Peyer's patch (tissue), 4 donors: ENCODE measurements around the gene NAV2.

Source experiments
- CTCF ChIP-seq, 6 experiments: fragments of 450-650 bp in 4 of 6; fragments of 200-600 bp in 2 of 6; sonication (generic) in 1 of 6; IDR thresholded peaks; one replicate each; pipeline ENCODE4 v1.5.1; 2017 to 2019; ENCODE audit warnings: antibody characterized with exemption in 6 of 6, mild to moderate bottlenecking in 3 of 6, moderate library complexity in 1 of 6
- POLR2A ChIP-seq, 2 donors: fragments of 450-650 bp; IDR thresholded peaks; one replicate each; pipeline ENCODE4 v1.5.1; 2017; ENCODE audit warnings: antibody characterized with exemption in 2 of 2, mild to moderate bottlenecking in 2 of 2, moderate library complexity in 2 of 2

- TF ChIP-seq POLR2A (IDR thresholded peaks at IDR 0.05) (no peak), CTCF (IDR thresholded peaks at IDR 0.05) (no peak)
Measured at GRCh38 chr11:19673924-19674729, 38.5 kb upstream of the NAV2 start.
